ENCODE data around the gene USHBP1.

USHBP1 gene

GRCh38 chr19:17262557-17262956 is 2.0 kb downstream of the USHBP1 start:
- no peak for DNase-seq (ENCODE audit: low read depth)

DNA sequence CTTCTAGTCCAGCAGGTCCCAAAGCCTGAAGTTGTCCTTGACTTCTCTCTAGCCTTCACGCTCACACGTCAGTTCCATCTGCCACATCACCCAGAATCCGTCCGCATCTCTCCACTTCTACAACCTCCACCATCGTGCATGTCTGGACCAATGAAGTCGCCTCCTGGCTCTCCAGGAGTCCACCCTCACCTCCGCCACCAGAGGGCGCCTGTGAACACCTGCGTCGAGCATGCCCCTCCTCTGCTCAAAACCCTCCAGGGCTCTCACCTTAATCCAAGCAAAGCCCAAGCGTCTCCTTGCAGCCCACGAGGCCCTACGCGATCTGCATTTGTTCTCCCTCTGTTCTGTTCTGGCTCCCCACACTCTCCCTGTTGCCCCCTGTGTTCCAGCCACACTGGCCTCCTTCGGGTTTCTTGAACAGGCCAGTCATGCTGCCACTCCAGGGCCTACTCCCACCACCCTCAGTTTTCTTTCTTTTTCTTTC is 3.7 kb downstream of the USHBP1 start:
- DNase-seq (ENCODE audit: low read depth): peak; percentile 84

GRCh38 chr19:17259934-17260333 is 4.6 kb downstream of the USHBP1 start:
- DNase-seq (ENCODE audit: low read depth): no peak

- DNase-seq (ENCODE audit: low read depth): no peak
Observed at GRCh38 chr19:17259118-17259780, 5.3 kb downstream of the USHBP1 start.

- no peak for DNase-seq (ENCODE audit: low read depth)
Observed at GRCh38 chr19:17256130-17256529, 8.4 kb downstream of the USHBP1 start.

DNA sequence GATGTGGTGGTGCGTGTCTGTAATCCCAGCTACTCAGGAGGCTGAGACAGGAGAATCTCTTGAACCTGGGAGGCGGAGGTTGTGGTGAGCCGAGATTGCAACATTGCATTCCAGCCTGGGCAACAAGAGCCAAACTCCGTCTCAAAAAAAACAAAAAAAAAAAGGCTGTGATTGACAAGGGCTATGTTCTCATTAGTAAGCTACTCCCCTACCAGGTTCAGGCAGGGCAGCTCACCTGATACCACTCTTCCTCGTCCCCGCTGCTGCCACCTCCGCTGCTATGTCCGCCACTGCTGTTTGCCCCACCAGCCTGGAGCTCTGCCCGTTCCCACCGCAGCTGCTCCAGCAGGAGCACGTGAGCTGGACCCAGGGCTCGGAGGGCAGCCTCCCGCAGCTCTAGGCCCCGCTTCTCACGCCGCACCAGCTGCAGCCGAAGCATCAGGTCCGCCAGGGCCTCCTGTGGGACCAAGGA is 9.4 kb downstream of the USHBP1 start:
- no peak for DNase-seq (ENCODE audit: low read depth)

DNA sequence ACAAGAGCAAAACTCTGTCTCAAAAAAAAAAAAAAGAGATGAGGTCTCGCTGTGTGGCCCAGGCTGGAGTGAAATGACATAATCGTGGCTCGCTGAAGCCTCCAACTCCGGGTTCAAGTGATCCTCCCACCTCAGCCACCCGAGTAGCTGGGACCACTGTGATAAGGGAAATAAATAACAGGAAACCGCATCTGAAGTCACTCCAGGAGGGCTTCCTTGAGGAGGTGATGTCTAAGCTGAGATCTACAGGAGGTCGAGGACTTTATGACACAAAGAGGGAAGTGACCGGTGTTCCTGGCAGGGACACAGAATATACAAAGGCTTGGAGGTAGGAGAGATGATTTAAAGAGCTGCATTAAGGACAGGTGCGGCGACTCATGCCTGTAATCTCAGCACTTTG is 9.9 kb downstream of the USHBP1 start:
- DNase-seq (ENCODE audit: low read depth): no peak

- no peak for DNase-seq (ENCODE audit: low read depth)
Observed at GRCh38 chr19:17249887-17250548, 14.5 kb downstream of the USHBP1 start.

GRCh38 chr19:17248011-17248776 is 16.4 kb downstream of the USHBP1 start:
- no peak for DNase-seq (ENCODE audit: low read depth)

DNA sequence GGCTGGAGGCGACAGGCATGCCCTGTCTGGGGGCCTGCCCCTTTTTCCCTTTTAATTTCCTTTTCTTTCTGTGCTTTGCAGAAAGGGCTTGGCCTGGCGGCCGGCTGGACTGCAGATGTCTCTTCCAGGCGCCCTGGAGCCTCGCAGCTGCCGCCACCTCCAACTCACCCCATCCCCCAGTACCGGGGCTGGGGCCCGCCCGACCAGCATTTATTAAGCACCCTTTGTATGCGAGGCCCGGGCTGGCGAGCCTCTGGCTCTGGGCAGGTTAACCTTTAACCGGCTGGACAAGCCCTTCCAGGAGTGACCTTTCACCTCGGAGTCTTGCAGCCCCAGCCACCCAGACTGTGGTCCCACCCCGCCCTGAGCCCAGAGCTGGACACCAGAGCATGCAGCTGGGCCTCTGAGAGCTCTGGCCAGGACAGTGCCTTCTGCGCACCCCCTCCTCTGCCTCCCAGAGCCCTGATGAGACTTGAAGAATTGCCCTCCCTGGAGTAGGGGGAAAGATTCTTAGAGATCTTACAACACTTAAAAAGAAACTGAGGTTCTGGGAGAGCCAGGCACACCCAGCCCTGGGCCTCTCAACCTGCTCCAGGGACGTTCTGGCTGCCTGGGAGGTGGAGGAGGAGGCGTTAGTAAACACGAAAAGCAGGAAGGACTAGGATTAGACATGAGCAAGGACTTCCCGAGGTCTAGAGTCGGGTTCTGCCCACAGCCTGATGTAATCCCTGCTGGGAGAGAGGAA is 17.7 kb downstream of the USHBP1 start:
- no peak for DNase-seq (ENCODE audit: low read depth)

DNA sequence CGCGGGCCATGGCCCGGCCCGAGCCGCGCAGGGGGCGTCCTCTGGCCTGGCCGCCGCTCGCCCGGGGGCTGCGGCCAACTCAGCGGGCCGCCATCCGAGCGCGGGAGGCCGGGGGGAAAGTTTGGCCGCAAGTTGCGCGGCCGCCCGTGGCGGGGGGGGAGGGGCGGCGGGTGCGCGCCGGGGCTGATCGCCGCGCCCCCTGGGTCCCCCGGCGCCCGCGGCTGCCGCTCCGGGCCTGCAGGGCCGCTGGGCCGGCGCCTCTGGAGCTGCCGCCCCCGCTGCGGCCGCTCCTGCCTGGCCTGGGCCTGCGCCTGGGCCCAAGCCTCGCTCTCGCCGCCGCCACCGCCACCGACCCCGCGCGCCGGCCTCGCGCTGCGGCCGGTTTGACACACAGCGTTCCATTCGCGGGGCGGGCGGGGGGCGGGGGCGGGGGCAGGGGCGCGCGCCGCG is 19.0 kb downstream of the USHBP1 start, which contains the start of gene NR2F6:
Gene NR2F6, minus strand, starts transcription at position 385 of the 450 bp plus-strand sequence. CDS start 699 bp downstream, outside the sequence.
- no peak for DNase-seq (ENCODE audit: low read depth)

DNA sequence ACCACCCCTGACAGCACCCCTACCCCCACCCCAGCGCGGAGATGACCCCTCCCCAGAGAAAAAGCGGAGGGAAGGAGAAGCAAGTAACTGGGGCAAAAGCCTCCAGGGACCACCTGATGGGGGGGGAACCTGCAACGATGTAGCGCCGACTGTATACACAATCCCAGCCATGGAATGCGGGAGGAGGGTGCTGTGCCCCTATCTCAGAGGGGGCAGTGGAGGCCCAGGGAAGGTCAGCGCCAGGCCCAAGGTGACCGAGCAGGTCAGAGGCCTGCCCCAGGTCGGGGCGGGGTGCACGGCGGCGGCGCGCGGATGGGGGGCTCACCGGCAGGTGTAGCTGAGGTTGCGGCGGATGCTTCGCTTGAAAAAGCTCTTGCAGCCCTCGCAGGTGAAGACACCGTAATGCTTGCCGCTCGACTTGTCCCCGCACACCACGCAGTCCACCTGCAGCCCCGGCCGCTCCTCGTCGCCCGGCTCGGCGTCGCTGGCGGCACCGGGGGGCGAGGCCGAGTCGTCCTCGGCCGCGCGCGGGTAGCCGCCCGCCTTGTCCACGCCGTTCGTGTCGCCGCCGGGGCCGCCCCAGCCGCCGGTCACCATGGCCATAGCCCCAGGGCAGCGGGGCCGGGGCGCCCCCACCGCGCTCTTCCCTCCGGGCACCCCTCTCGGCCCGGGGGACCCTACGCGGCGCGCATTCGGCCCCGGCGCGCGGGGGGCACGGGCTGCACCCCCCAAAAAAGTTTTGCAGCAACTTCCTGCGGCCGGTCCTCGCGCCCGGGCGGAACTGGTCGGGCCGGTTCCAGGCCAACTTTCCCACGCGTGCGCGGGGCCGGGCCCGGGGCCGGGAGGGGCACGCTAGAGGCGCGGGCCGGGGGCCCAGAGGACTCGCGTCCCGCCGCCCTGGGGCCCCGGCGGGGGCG is 19.7 kb downstream of the USHBP1 start:
- DNase-seq (ENCODE audit: low read depth): no peak

GRCh38 chr19:17243830-17244617 is 20.5 kb downstream of the USHBP1 start:
- DNase-seq (ENCODE audit: low read depth): no peak

GRCh38 chr19:17243211-17243829 is 21.2 kb downstream of the USHBP1 start:
- no peak for DNase-seq (ENCODE audit: low read depth)

DNA sequence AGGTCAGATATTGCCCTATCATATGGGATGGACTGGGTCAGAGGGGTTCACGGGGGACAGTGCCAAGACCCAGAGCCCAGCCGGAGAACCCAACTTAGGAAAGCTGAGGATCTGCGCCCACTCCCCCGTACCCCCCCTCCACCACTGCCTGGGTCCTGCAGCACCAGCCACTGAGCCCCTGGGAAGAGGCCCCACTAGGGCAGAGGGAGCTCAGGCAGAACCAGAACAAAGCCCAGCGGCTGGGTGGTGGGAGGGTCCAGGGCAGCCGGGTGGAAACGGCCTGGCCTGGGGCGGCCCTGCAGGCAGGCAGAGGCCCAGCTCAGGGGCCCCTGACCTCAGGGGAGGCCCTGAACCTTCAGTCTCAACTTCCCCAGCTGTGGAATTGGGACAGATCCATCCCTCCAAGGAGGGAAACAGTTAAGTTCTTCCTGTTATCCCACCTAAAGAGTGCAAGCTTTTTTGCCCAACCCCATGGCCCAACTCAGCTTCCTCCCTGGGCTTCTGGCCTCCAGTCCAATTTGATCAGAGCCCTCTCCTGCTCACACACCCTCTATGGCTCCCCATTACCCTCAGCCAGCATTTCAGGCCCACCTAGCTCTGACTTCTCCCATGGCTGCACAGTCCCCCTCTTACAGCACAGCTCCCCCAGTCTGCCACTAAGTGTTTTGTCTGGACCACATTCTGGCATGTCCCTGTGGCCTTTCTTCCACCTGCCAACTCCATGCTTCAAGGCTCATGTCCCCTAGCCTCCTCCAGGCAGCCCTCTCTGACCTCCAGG is 21.9 kb downstream of the USHBP1 start:
- no peak for DNase-seq (ENCODE audit: low read depth)

GRCh38 chr19:17240826-17241399 is 23.6 kb downstream of the USHBP1 start:
- DNase-seq (ENCODE audit: low read depth): no peak

- no peak for DNase-seq (ENCODE audit: low read depth)
Observed at GRCh38 chr19:17240062-17240752, 24.3 kb downstream of the USHBP1 start.
